HepG2 (cell line): ENCODE results near the gene DNMT3B. TPM values are rescaled to one million over a fixed set of nuclear protein-coding genes. Genes with fewer than 3 reads are reported as not detected.

Source experiments
- ADNP ChIP-seq: sonication (generic); formaldehyde crosslinking; IDR thresholded peaks from 2 replicates; pipeline ENCODE4 v1.4.0; 2020; ENCODE audit warnings: missing genetic modification reagents
- AKAP8 ChIP-seq: sonication (generic); formaldehyde crosslinking; IDR thresholded peaks from 2 replicates; pipeline ENCODE4 v1.5.1; 2020; ENCODE audit warnings: mild to moderate bottlenecking, missing genetic modification reagents
- ARID5B ChIP-seq: IDR thresholded peaks from 2 replicates; pipeline ENCODE4 v1.4.0; 2020; ENCODE audit warnings: mild to moderate bottlenecking, missing genetic modification reagents
- BCL6 ChIP-seq: IDR thresholded peaks from 2 replicates; pipeline ENCODE4 v1.6.1; 2016; ENCODE audit warnings: missing genetic modification reagents, missing compliant biosample characterization
- CREB3 ChIP-seq: sonication (generic); formaldehyde crosslinking; IDR thresholded peaks from 2 replicates; pipeline ENCODE4 v1.5.0; 2020; ENCODE audit warnings: missing genetic modification reagents
- ERF ChIP-seq: IDR thresholded peaks from 2 replicates; pipeline ENCODE4 v1.6.1; 2018; ENCODE audit warnings: missing biosample characterization, missing genetic modification reagents
- HNF4A ChIP-seq: sonication (generic); formaldehyde crosslinking; IDR thresholded peaks from 2 replicates; pipeline ENCODE4 v1.4.0; 2020; ENCODE audit warnings: missing genetic modification reagents
- KAT7 ChIP-seq: IDR thresholded peaks from 2 replicates; pipeline ENCODE4 v1.6.1; 2018; ENCODE audit warnings: borderline replicate concordance, missing compliant biosample characterization
- KMT2A ChIP-seq: sonication (generic); formaldehyde crosslinking; IDR thresholded peaks from 2 replicates; pipeline ENCODE4 v1.4.0; 2020; ENCODE audit warnings: missing genetic modification reagents
- LRRFIP1 ChIP-seq: sonication (generic); formaldehyde crosslinking; conservative IDR thresholded peaks from 2 replicates; pipeline ENCODE4 v1.4.0; 2020; ENCODE audit warnings: missing genetic modification reagents
- MAF1 ChIP-seq: sonication (generic); formaldehyde crosslinking; IDR thresholded peaks from 2 replicates; pipeline ENCODE4 v1.5.0; 2020; ENCODE audit warnings: missing genetic modification reagents, borderline replicate concordance
- MED13 ChIP-seq: sonication (generic); formaldehyde crosslinking; IDR thresholded peaks from 2 replicates; pipeline ENCODE4 v1.5.0; 2020; ENCODE audit warnings: missing genetic modification reagents
- NR2F1 ChIP-seq, 2 experiments: fragments of 450-650 bp in 1 of 2; formaldehyde crosslinking in 1 of 2; IDR thresholded peaks; 2 replicates each; pipeline versions ENCODE4 v1.5.0 to v1.6.1; 2016 to 2020; ENCODE audit warnings: mild to moderate bottlenecking in 1 of 2, missing compliant biosample characterization in 1 of 2, missing genetic modification reagents in 1 of 2, moderate library complexity in 1 of 2
- NR2F6 ChIP-seq, 2 experiments: IDR thresholded peaks; 2 replicates each; pipeline ENCODE4 v1.6.1; 2016; ENCODE audit warnings: antibody characterized with exemption in 1 of 2, mild to moderate bottlenecking in 1 of 2
- POLR2A ChIP-seq, 2 experiments: IDR thresholded peaks; 2 replicates each; pipeline ENCODE4 v1.6.1; 2011; ENCODE audit warnings: low read depth in 2 of 2, low read length in 2 of 2, mild to moderate bottlenecking in 1 of 2, moderate library complexity in 1 of 2; ENCODE audit not compliant: insufficient read depth in 1 of 2
- ZNF331 ChIP-seq: sonication (generic); formaldehyde crosslinking; IDR thresholded peaks from 2 replicates; pipeline ENCODE4 v1.4.0; 2020; ENCODE audit warnings: missing genetic modification reagents
- ZNF33B ChIP-seq: sonication (generic); formaldehyde crosslinking; IDR thresholded peaks from 2 replicates; pipeline ENCODE4 v1.5.1; 2020; ENCODE audit warnings: mild to moderate bottlenecking, missing genetic modification reagents
- ZNF563 ChIP-seq: sonication (generic); formaldehyde crosslinking; IDR thresholded peaks from 2 replicates; pipeline ENCODE4 v1.8.0; 2022; ENCODE audit warnings: mild to moderate bottlenecking, moderate library complexity, missing genetic modification reagents
- ZNF609 ChIP-seq: sonication (generic); formaldehyde crosslinking; IDR thresholded peaks from 2 replicates; pipeline ENCODE4 v1.4.0; 2020; ENCODE audit warnings: mild to moderate bottlenecking, missing genetic modification reagents, borderline replicate concordance
- ZNF629 ChIP-seq: sonication (generic); formaldehyde crosslinking; conservative IDR thresholded peaks from 2 replicates; pipeline ENCODE4 v1.5.0; 2020; ENCODE audit warnings: missing genetic modification reagents
- polyA plus RNA-seq, 8 experiments: library from polyadenylated mRNA; depleted of rRNA in 3 of 8; stranded (reverse) in 7 of 8; unstranded in 1 of 8; fragments of >200 nt; fragmentation: Illumina TruSeq in 4 of 8; extraction: Trizol in 4 of 8; gene quantifications; 2 replicates each; pipeline versions ENCODE4 v1.2.1 to v1.2.3, GENCODE V29; 2011 to 2016; ENCODE audit warnings: low read depth in 4 of 8, missing spikeins in 1 of 8, mixed read lengths in 1 of 8; ENCODE audit not compliant: insufficient read depth in 1 of 8
- total RNA-seq, 5 experiments: library from RNA; depleted of rRNA; stranded (reverse); fragments of >200 nt; fragmentation: Illumina TruSeq; extraction: Trizol; gene quantifications; 2 replicates each; pipeline ENCODE4 v1.2.3, GENCODE V29; 2016; ENCODE audit warnings: low read depth in 1 of 5

DNMT3B gene
- total and polyA plus RNA-seq, 2 of the 13 experiments (the other 11 are each of a cell fraction or from before 2014, with no cell fraction given), result 3.8 to 13.9 TPM

GRCh38 chr20:32731882-32732266 lies 30.3 kb upstream of the DNMT3B start (continued):
- TF ChIP-seq ARID5B (peak; percentile 74), ZNF33B (CRISPR knock-in tag) (no peak), ZNF609 (peak; percentile 23; the same call in 1 of the 2 replicates), KMT2A (CRISPR knock-in tag) (no peak; the same call in 1 of the 2 replicates), ZNF563 (CRISPR knock-in tag) (no peak), ERF (CRISPR knock-in tag) (0 out of 2 replicates have a peak, but pooled peaks have one; percentile 53), HNF4A (peak; percentile 63), NR2F6 (IDR thresholded peaks at IDR 0.05) (peak; percentile 86), NR2F6 (CRISPR knock-in tag; IDR thresholded peaks at IDR 0.05) (peak; percentile 79), ZNF331 (0 out of 2 replicates have a peak, but pooled peaks have one; percentile 19), ZNF629 (CRISPR knock-in tag) (no peak), CREB3 (no peak), AKAP8 (CRISPR knock-in tag) (no peak), BCL6 (peak; percentile 86), NR2F1 (CRISPR knock-in tag; IDR thresholded peaks at IDR 0.05) (peak in 1 of 2 experiments; percentile 31; a peak in 1 of 4 replicates), MED13 (no peak), POLR2A (IDR thresholded peaks at IDR 0.05; ENCODE audit: insufficient read depth in 1 of 2, low read depth in 2 of 2, low read length in 2 of 2) (peak in 1 of 2 experiments; percentile 32; a peak in 1 of 4 replicates), MAF1 (CRISPR knock-in tag) (no peak), LRRFIP1 (CRISPR knock-in tag) (no peak), ADNP (CRISPR knock-in tag) (no peak), KAT7 (CRISPR knock-in tag) (no peak)
